B cell (primary cell): ENCODE results near the gene KCNMB3.

Experiments used
- CTCF ChIP-seq: fragments of 200-600 bp; IDR thresholded peaks from one replicate; pipeline ENCODE4 v1.8.0; 2022; ENCODE audit warnings: antibody characterized with exemption, mild to moderate bottlenecking
- EZH2 ChIP-seq: IDR thresholded peaks from 2 replicates; pipeline ENCODE4 v1.6.1; 2012; ENCODE audit warnings: borderline replicate concordance, low read depth, mild to moderate bottlenecking, moderate library complexity, low read length; ENCODE audit not compliant: insufficient read depth, poor library complexity, severe bottlenecking

- TF ChIP-seq CTCF: no peak
- TF ChIP-seq EZH2: no peak
Measured at GRCh38 chr3:179223548-179223947, 27.4 kb downstream of the KCNMB3 start.
